Measurements from ENCODE around the gene MYO5C. TPM values are rescaled to one million over a fixed set of nuclear protein-coding genes. Genes with fewer than 3 reads are reported as not detected.
"Not testable (repeated sequence)": the region's sequence is repeated elsewhere in the genome, so short reads cannot be mapped to it uniquely, and the experiment has no call there.

The MYO5C gene
- total RNA-seq, 2 donors from 2014 or later, result 3.0 to 18.4 TPM

- H3K36me3 ChIP-seq, result no peaks in the 10 kb centered on the region
- no peak for DNase-seq (ENCODE audit: low spot score)
- H3K4me1 ChIP-seq (ENCODE audit: control insufficient read depth in 1 of 2, low read depth in 2 of 2), result no peaks in the 10 kb centered on the region
- no peaks in the 10 kb centered on the region for H3K9me3 ChIP-seq
- TF ChIP-seq, protein P1, sequence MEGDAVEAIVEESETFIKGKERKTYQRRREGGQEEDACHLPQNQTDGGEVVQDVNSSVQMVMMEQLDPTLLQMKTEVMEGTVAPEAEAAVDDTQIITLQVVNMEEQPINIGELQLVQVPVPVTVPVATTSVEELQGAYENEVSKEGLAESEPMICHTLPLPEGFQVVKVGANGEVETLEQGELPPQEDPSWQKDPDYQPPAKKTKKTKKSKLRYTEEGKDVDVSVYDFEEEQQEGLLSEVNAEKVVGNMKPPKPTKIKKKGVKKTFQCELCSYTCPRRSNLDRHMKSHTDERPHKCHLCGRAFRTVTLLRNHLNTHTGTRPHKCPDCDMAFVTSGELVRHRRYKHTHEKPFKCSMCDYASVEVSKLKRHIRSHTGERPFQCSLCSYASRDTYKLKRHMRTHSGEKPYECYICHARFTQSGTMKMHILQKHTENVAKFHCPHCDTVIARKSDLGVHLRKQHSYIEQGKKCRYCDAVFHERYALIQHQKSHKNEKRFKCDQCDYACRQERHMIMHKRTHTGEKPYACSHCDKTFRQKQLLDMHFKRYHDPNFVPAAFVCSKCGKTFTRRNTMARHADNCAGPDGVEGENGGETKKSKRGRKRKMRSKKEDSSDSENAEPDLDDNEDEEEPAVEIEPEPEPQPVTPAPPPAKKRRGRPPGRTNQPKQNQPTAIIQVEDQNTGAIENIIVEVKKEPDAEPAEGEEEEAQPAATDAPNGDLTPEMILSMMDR (IDR thresholded peaks at IDR 0.05), result no peak
- no peak for ATAC-seq (ENCODE audit: insufficient number of reproducible peaks, low FRiP score, low read depth)
- no peaks in the 10 kb centered on the region for H3K27me3 ChIP-seq (replicated peaks; ENCODE audit: insufficient read depth)
- H3K27ac ChIP-seq, result no peak overlapping the region
- H3K4me3 ChIP-seq, result no peak overlapping the region
These were observed 5.9 kb downstream of the MYO5C start for GRCh38 chr15:52289629-52290081.

DNA sequence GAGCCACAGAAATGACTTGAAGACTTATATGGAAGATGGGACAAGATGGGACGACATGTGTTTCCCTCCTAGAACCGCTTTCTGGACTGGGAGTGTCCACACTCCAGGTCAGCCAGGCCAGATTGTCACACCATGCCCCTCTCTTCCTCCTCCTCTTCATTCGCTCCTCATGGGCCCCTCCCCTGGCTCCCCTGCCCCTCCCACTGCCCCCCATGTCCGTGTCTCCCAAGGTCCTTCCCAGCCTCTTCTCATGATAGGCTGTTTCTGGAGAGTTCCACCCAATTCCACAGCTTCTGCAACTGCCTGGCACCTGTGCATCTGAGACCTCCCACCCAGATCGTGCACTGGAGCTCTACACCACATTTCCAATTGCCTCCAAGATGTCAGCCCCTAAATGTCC, 6.6 kb downstream of the MYO5C start:
- TF ChIP-seq, protein P1 (IDR thresholded peaks at IDR 0.05), result no peak
- no peak for ATAC-seq (ENCODE audit: insufficient number of reproducible peaks, low FRiP score, low read depth)
- Histone ChIP-seq H3K4me1 (ENCODE audit: control insufficient read depth in 1 of 2, low read depth in 2 of 2) (no peaks in the 10 kb centered on the region), H3K36me3 (no peaks in the 10 kb centered on the region), H3K27me3 (replicated peaks; ENCODE audit: insufficient read depth) (no peaks in the 10 kb centered on the region), H3K4me3 (no peak overlapping the region), H3K9me3 (no peaks in the 10 kb centered on the region), H3K27ac (no peak overlapping the region)
- no peak for DNase-seq (ENCODE audit: low spot score)

- H3K4me1 ChIP-seq (ENCODE audit: control insufficient read depth in 1 of 2, low read depth in 2 of 2), result no peaks in the 10 kb centered on the region
- DNase-seq (ENCODE audit: low spot score), result no peak
- H3K36me3 ChIP-seq, result no peaks in the 10 kb centered on the region
- no peak for ATAC-seq (ENCODE audit: insufficient number of reproducible peaks, low FRiP score, low read depth)
- no peaks in the 10 kb centered on the region for H3K27me3 ChIP-seq (replicated peaks; ENCODE audit: insufficient read depth)
- TF ChIP-seq, protein P1 (IDR thresholded peaks at IDR 0.05), result no peak
- no peaks in the 10 kb centered on the region for H3K9me3 ChIP-seq
- no peak overlapping the region for H3K4me3 ChIP-seq
- H3K27ac ChIP-seq, result no peak overlapping the region
These were observed 7.3 kb downstream of the MYO5C start for GRCh38 chr15:52288051-52288942.

- H3K9me3 ChIP-seq, result no peaks in the 10 kb centered on the region
- TF ChIP-seq, protein P1 (IDR thresholded peaks at IDR 0.05), result no peak
- DNase-seq (ENCODE audit: low spot score) (no peak), ATAC-seq (ENCODE audit: insufficient number of reproducible peaks, low FRiP score, low read depth) (no peak)
- no peaks in the 10 kb centered on the region for H3K4me1 ChIP-seq (ENCODE audit: control insufficient read depth in 1 of 2, low read depth in 2 of 2)
- no peaks in the 10 kb centered on the region for H3K36me3 ChIP-seq
- H3K4me3 ChIP-seq, result no peak overlapping the region
- H3K27ac ChIP-seq, result no peak overlapping the region
- H3K27me3 ChIP-seq (replicated peaks; ENCODE audit: insufficient read depth), result no peaks in the 10 kb centered on the region
These were observed 8.5 kb downstream of the MYO5C start for GRCh38 chr15:52287114-52287513.

GRCh38 chr15:52285941-52286340, 9.7 kb downstream of the MYO5C start:
- H3K4me1 ChIP-seq (ENCODE audit: control insufficient read depth in 1 of 2, low read depth in 2 of 2); H3K27ac ChIP-seq; H3K27me3 ChIP-seq (replicated peaks; ENCODE audit: insufficient read depth); H3K4me3 ChIP-seq; H3K36me3 ChIP-seq; H3K9me3 ChIP-seq; DNase-seq (ENCODE audit: low spot score); ATAC-seq (ENCODE audit: insufficient number of reproducible peaks, low FRiP score, low read depth): not testable (repeated sequence)

All from thoracic aorta (tissue), 2 donors.